Measurements from ENCODE around the gene COBLL1. TPM values are rescaled to one million over a fixed set of nuclear protein-coding genes. Genes with fewer than 3 reads are reported as not detected.
"Not testable (repeated sequence)": the region's sequence is repeated elsewhere in the genome, so short reads cannot be mapped to it uniquely, and the experiment has no call there.

COBLL1 gene
- total RNA-seq, 2 experiments from 2014 or later: 0.53 TPM; not detected in 1

GRCh38 chr2:164867779-164868397, 26.3 kb upstream of the COBLL1 start:
- Histone ChIP-seq H3K4me1 (ENCODE audit: insufficient read depth, low read length) (no peaks in the 10 kb centered on the region), H3K4me3 (ENCODE audit: low read length) (no peak overlapping the region), H3K36me3 (ENCODE audit: insufficient read depth, low read length) (no peaks in the 10 kb centered on the region), H3K9me3 (ENCODE audit: control insufficient read depth in 1 of 2, insufficient read depth in 1 of 2, low read length in 2 of 2) (no peaks in the 10 kb centered on the region), H3K27ac (ENCODE audit: low read depth in 1 of 2, low read length in 2 of 2) (no peak overlapping the region), H3K27me3 (ENCODE audit: control insufficient read depth in 1 of 2, insufficient read depth in 2 of 2, low read length in 2 of 2) (no peaks in the 10 kb centered on the region)
- TF ChIP-seq CTCF (IDR thresholded peaks at IDR 0.05): no peak
- no peak for ATAC-seq (ENCODE audit: poor library complexity)
- intact Hi-C loops (cut with DNase I, micrococcal nuclease): no loop called here
- CTCF ChIA-PET: no interaction called here
- no peaks in the 10 kb centered on the region for H3K27me3 Mint-ChIP-seq
- no peaks in the 10 kb centered on the region for H3K4me1 Mint-ChIP-seq (ENCODE audit: low read depth)
- DNase-seq: no peak
- H3K36me3 Mint-ChIP-seq (ENCODE audit: low read depth): no peaks in the 10 kb centered on the region
- no peak overlapping the region for H3K27ac Mint-ChIP-seq
- H3K9me3 Mint-ChIP-seq: no peaks in the 10 kb centered on the region
- no peak overlapping the region for H3K4me3 Mint-ChIP-seq
- POLR2A ChIA-PET: no interaction called here

GRCh38 chr2:164866381-164866780, 24.8 kb upstream of the COBLL1 start:
- ATAC-seq (ENCODE audit: poor library complexity); intact Hi-C loops (cut with DNase I, micrococcal nuclease); H3K27ac Mint-ChIP-seq; CTCF ChIA-PET; H3K4me3 Mint-ChIP-seq; H3K27me3 ChIP-seq (ENCODE audit: control insufficient read depth in 1 of 2, insufficient read depth in 2 of 2, low read length in 2 of 2); H3K4me3 ChIP-seq (ENCODE audit: low read length); H3K9me3 Mint-ChIP-seq; H3K9me3 ChIP-seq (ENCODE audit: control insufficient read depth in 1 of 2, insufficient read depth in 1 of 2, low read length in 2 of 2); H3K36me3 Mint-ChIP-seq (ENCODE audit: low read depth); H3K4me1 ChIP-seq (ENCODE audit: insufficient read depth, low read length); H3K4me1 Mint-ChIP-seq (ENCODE audit: low read depth); H3K27ac ChIP-seq (ENCODE audit: low read depth in 1 of 2, low read length in 2 of 2); H3K36me3 ChIP-seq (ENCODE audit: insufficient read depth, low read length); H3K27me3 Mint-ChIP-seq; POLR2A ChIA-PET: not testable (repeated sequence)
- DNase-seq: peak in 2 of 14 experiments; percentile 20 to 23

GRCh38 chr2:164860694-164861042, 19.0 kb upstream of the COBLL1 start:
- ATAC-seq (ENCODE audit: poor library complexity): no peak
- no peaks in the 10 kb centered on the region for H3K4me1 Mint-ChIP-seq (ENCODE audit: low read depth)
- H3K4me3 Mint-ChIP-seq: no peak overlapping the region

GRCh38 chr2:164859906-164860693, 18.5 kb upstream of the COBLL1 start:
- H3K4me1 Mint-ChIP-seq (ENCODE audit: low read depth); ATAC-seq (ENCODE audit: poor library complexity); H3K27me3 ChIP-seq (ENCODE audit: control insufficient read depth in 1 of 2, insufficient read depth in 2 of 2, low read length in 2 of 2); H3K27me3 Mint-ChIP-seq; H3K4me3 ChIP-seq (ENCODE audit: low read length); H3K36me3 ChIP-seq (ENCODE audit: insufficient read depth, low read length); H3K9me3 Mint-ChIP-seq; POLR2A ChIA-PET; intact Hi-C loops (cut with DNase I, micrococcal nuclease); H3K27ac ChIP-seq (ENCODE audit: low read depth in 1 of 2, low read length in 2 of 2); H3K36me3 Mint-ChIP-seq (ENCODE audit: low read depth); H3K4me1 ChIP-seq (ENCODE audit: insufficient read depth, low read length); H3K9me3 ChIP-seq (ENCODE audit: control insufficient read depth in 1 of 2, insufficient read depth in 1 of 2, low read length in 2 of 2); H3K4me3 Mint-ChIP-seq; H3K27ac Mint-ChIP-seq; DNase-seq: not testable (repeated sequence)
- CTCF ChIA-PET: interaction anchor here (0.8 kb wide), 1 partner anchor 17 kb away, joined by 3 read pairs; no protein-coding TSS in a partner anchor

More at GRCh38 chr2:164860694-164861042, 19.0 kb upstream of the COBLL1 start:
- H3K36me3 Mint-ChIP-seq (ENCODE audit: low read depth): no peaks in the 10 kb centered on the region
- TF ChIP-seq CTCF (IDR thresholded peaks at IDR 0.05): no peak
- Histone ChIP-seq H3K36me3 (ENCODE audit: insufficient read depth, low read length) (no peaks in the 10 kb centered on the region), H3K9me3 (ENCODE audit: control insufficient read depth in 1 of 2, insufficient read depth in 1 of 2, low read length in 2 of 2) (no peaks in the 10 kb centered on the region), H3K4me1 (ENCODE audit: insufficient read depth, low read length) (no peaks in the 10 kb centered on the region), H3K27ac (ENCODE audit: low read depth in 1 of 2, low read length in 2 of 2) (no peak overlapping the region), H3K4me3 (ENCODE audit: low read length) (no peak overlapping the region), H3K27me3 (ENCODE audit: control insufficient read depth in 1 of 2, insufficient read depth in 2 of 2, low read length in 2 of 2) (no peaks in the 10 kb centered on the region)
- DNase-seq: no peak
- intact Hi-C loops (cut with DNase I, micrococcal nuclease): no loop called here
- no peaks in the 10 kb centered on the region for H3K9me3 Mint-ChIP-seq
- no peak overlapping the region for H3K27ac Mint-ChIP-seq
- CTCF ChIA-PET: no interaction called here
- POLR2A ChIA-PET: no interaction called here
- no peaks in the 10 kb centered on the region for H3K27me3 Mint-ChIP-seq

Data from CD4-positive, alpha-beta T cell (primary cell).